ENCODE measurements around the gene PKN1. TPM values are rescaled to one million over a fixed set of nuclear protein-coding genes. Genes with fewer than 3 reads are reported as not detected.

Gene PKN1
- total RNA-seq, 2 experiments from 2014 or later: 188 to 207 TPM

GRCh38 chr19:14407605-14408484 lies 25.3 kb upstream of the PKN1 start:
- DNase-seq: no peak
- Mint-ChIP-seq H3K27ac (peak overlapping the region; percentile 91), H3K4me3 (no peak overlapping the region), H3K27me3 (no peaks in the 10 kb centered on the region), H3K4me1 (ENCODE audit: low read depth) (peaks cover 34% of the 10 kb centered on the region), H3K36me3 (peaks cover 70% of the 10 kb centered on the region), H3K9me3 (no peaks in the 10 kb centered on the region)
- ChIA-PET CTCF (interaction anchor here (0.6 to 9.0 kb wide), 6 partner anchors 7 to 561 kb away, joined by 3 to 115 read pairs (median 5); partner anchors contain the start of gene ASF1B), POLR2A (interaction anchor here (0.5 to 1.2 kb wide), 5 partner anchors 20 to 46 kb away, joined by 3 to 6 read pairs (median 4); no protein-coding TSS in a partner anchor)
- intact Hi-C loops (cut with micrococcal nuclease): no loop called here

GRCh38 chr19:14408491-14409145 lies 24.5 kb upstream of the PKN1 start:
- POLR2A ChIA-PET: interaction anchor here (0.5 to 1.2 kb wide), 3 partner anchors 25 to 46 kb away, joined by 3 to 6 read pairs (median 5); no protein-coding TSS in a partner anchor
- intact Hi-C loops (cut with micrococcal nuclease): no loop called here

DNA sequence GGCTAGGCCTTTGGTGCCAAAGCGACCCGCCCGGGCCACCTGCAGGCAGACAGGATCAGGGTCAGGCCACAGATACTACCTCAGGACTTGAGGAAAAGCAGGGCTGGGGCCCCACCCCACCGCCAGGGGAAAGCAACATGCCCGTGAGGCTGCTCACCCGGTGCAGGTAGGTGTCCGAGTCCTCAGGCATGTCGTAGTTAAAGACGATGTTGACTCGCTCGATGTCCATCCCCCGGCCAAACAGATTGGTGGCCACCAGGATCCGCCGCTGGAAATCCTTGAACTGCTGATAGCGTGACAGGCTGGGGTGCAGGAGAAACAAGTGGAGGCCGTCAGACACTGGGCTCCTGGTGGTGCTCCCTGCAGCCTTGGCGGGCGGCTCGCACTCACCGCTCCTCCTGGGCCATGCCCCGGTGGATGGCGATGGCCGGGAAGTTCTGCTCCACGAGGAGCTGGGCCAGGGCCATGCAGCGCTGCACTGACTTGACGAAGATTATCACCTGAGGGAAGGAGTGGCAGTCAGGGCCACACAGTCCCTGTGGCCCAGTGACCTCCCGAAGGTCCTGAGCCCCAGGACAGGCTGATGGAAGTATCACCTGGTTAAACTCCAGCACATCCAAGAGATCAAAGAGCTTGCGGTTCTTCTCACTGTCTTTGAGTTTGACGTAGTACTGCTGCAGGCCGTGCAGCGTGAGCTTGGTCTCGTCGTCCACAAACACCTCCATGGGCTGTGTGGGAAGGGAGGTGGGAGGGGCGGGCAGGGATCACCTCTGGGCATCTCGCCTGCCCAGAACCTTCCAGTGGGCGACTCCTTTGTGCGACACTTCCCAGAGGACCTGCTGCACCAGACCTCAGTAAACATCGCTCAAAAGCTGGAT lies 23.7 kb upstream of the PKN1 start:
- no peak for DNase-seq
- Mint-ChIP-seq H3K27ac (peak overlapping the region; percentile 91), H3K9me3 (no peaks in the 10 kb centered on the region), H3K4me1 (ENCODE audit: low read depth) (peaks cover 47% of the 10 kb centered on the region), H3K36me3 (peaks cover 79% of the 10 kb centered on the region), H3K4me3 (peak overlapping the region; percentile 23), H3K27me3 (no peaks in the 10 kb centered on the region)
- CTCF ChIA-PET: interaction anchor here (1.6 to 9.0 kb wide), 3 partner anchors 46 to 272 kb away, joined by 5 to 115 read pairs (median 7); no protein-coding TSS in a partner anchor
- intact Hi-C loops (cut with micrococcal nuclease): no loop called here
- POLR2A ChIA-PET: interaction anchor here (0.9 to 2.1 kb wide), 5 partner anchors 9 to 58 kb away, joined by 3 to 6 read pairs (median 3); no protein-coding TSS in a partner anchor

More at GRCh38 chr19:14408491-14409145, 24.5 kb upstream of the PKN1 start:
- peak overlapping the region; percentile 5 for H3K4me3 Mint-ChIP-seq
- CTCF ChIA-PET: interaction anchor here (1.7 to 9.0 kb wide), 2 partner anchors 46 to 71 kb away, joined by 7 to 115 read pairs; no protein-coding TSS in a partner anchor
- H3K4me1 Mint-ChIP-seq (ENCODE audit: low read depth): peaks cover 42% of the 10 kb centered on the region
- H3K27ac Mint-ChIP-seq: peak overlapping the region; percentile 91
- H3K27me3 Mint-ChIP-seq: no peaks in the 10 kb centered on the region
- peaks cover 78% of the 10 kb centered on the region for H3K36me3 Mint-ChIP-seq
- H3K9me3 Mint-ChIP-seq: no peaks in the 10 kb centered on the region
- no peak for DNase-seq

DNA sequence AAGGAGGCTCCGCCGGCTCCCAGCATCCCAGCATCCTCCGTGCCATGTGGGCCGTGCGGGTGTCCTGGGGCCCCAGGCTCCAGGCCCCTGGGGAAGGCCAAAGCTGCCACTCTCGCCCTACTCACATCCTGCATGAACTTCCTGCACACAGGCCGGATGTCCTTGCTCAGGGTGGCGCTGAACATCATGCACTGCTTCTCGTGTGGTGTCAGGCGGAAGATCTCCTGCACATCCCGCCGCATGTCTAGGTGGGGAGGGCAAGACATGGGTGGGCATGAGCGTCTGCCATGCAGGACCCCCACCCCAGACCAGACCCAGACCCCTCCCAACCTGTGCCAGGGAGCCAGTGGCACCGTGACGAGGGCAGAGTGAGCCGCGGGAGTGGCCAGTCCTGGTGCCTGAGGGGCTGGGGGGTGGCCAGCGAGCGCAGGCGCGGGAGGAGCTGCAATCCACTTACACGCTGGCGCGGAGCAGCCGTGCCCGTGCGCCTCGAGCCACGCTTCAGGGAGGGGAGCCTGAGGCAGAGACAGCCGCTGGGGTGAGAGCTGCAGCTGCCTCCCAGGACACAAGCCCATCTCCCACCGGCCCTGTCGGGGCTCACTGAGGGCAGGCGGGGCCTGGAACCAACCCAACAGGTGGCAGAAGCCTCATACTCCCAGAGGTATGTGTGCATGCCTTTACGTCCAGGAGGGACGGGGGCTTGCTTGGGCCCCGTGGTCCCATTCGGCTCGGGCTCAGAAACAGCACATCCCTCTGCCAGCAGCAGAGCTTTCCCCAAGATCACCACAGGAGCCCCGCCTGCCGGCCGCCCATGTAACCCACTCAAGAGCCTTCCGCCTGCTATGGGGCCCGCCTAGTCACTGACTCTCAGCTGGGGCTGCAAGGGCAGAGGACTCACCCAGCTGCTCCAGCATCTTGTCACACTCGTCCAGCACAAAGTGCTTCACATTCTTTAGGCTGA lies 22.7 kb upstream of the PKN1 start:
- H3K27ac Mint-ChIP-seq: peak overlapping the region; percentile 91
- POLR2A ChIA-PET: interaction anchor here (0.9 to 2.1 kb wide), 5 partner anchors 8 to 59 kb away, joined by 3 to 4 read pairs (median 3); no protein-coding TSS in a partner anchor
- peak; percentile 71 for DNase-seq
- H3K4me1 Mint-ChIP-seq (ENCODE audit: low read depth): peaks cover 53% of the 10 kb centered on the region
- peak overlapping the region; percentile 41 for H3K4me3 Mint-ChIP-seq
- intact Hi-C loops (cut with micrococcal nuclease): no loop called here
- CTCF ChIA-PET: interaction anchor here (1.6 to 9.0 kb wide), 3 partner anchors 47 to 273 kb away, joined by 5 to 115 read pairs (median 7); no protein-coding TSS in a partner anchor
- H3K36me3 Mint-ChIP-seq: peaks cover 76% of the 10 kb centered on the region
- H3K27me3 Mint-ChIP-seq: no peaks in the 10 kb centered on the region
- H3K9me3 Mint-ChIP-seq: no peaks in the 10 kb centered on the region

- Mint-ChIP-seq H3K36me3 (peaks cover 78% of the 10 kb centered on the region), H3K27ac (peak overlapping the region; percentile 73), H3K27me3 (no peaks in the 10 kb centered on the region), H3K4me3 (peak overlapping the region; percentile 35), H3K4me1 (ENCODE audit: low read depth) (peaks cover 58% of the 10 kb centered on the region), H3K9me3 (no peaks in the 10 kb centered on the region)
- ChIA-PET CTCF (interaction anchor here (1.6 to 9.0 kb wide), 2 partner anchors 48 to 274 kb away, joined by 5 to 115 read pairs; no protein-coding TSS in a partner anchor), POLR2A (interaction anchor here (2.1 kb wide), 1 partner anchor 9 kb away, joined by 4 read pairs; no protein-coding TSS in a partner anchor)
- no peak for DNase-seq
- intact Hi-C loops (cut with micrococcal nuclease): no loop called here
Measured at GRCh38 chr19:14411161-14411937, 21.8 kb upstream of the PKN1 start.

DNA sequence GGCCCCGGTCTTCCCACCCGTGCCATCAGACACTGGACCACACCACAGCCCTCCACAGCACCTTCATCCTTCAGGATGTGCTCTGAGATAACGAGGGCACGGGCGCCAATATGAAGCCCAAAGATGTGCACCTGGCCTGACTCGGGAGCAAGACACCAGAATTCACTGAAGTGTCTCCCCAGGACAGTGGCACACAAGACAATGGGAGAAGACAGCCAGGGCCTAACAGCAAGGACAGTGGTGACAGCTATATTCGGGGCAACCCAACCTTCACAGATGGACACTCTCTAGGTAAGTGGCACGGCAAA lies 21.2 kb upstream of the PKN1 start:
- POLR2A ChIA-PET: no interaction called here
- Mint-ChIP-seq H3K4me1 (ENCODE audit: low read depth) (peaks cover 61% of the 10 kb centered on the region), H3K9me3 (no peaks in the 10 kb centered on the region), H3K4me3 (no peak overlapping the region), H3K27ac (peak overlapping the region; percentile 66), H3K27me3 (no peaks in the 10 kb centered on the region), H3K36me3 (peaks cover 77% of the 10 kb centered on the region)
- intact Hi-C loops (cut with micrococcal nuclease): no loop called here
- no peak for DNase-seq
- CTCF ChIA-PET: no interaction called here

DNA sequence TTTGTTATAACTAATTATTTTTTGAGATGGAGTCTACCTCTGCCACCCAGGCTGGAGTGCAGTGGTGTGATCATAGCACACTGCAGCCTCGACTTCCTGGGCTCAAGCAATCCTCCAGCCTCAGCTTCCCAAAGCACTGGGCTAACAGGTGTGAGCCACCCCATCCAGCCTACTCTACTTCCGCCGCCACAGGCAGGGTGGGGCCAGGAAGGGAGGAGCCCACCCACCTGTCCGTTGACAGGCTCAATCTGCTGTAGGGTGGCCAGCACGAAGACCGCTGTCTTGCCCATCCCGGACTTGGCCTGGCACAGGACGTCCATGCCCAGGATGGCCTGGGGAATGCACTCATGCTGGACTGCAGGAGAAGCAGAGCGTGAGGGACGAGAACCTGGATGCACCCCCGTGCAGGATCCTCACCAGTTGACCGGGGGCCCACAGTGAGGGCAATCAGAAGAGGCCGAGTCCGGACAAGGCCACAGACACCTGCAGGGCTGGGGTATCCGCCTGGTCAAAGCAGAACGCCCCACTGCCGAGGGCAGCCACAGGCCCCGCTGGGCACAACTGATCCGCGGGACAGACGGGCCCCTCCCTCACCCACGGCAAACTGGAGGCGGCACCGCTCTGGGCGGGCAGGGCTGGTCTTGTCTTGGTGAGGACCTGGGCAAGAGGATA lies 20.6 kb upstream of the PKN1 start:
- Mint-ChIP-seq H3K27ac (peak overlapping the region; percentile 28), H3K9me3 (no peaks in the 10 kb centered on the region), H3K27me3 (no peaks in the 10 kb centered on the region), H3K4me3 (no peak overlapping the region), H3K4me1 (ENCODE audit: low read depth) (peaks cover 64% of the 10 kb centered on the region), H3K36me3 (peaks cover 78% of the 10 kb centered on the region)
- ChIA-PET CTCF (interaction anchor here (1.2 to 1.4 kb wide), 2 partner anchors 8 to 64 kb away, joined by 3 to 6 read pairs; no protein-coding TSS in a partner anchor), POLR2A (interaction anchor here (0.6 to 1.0 kb wide), 3 partner anchors 8 to 49 kb away, joined by 3 to 4 read pairs (median 3); no protein-coding TSS in a partner anchor)
- DNase-seq: peak; percentile 8
- intact Hi-C loops (cut with micrococcal nuclease): no loop called here

GRCh38 chr19:14412996-14413692 lies 20.0 kb upstream of the PKN1 start:
- no peak for DNase-seq
- ChIA-PET POLR2A (interaction anchor here (0.6 to 1.2 kb wide), 4 partner anchors 9 to 49 kb away, joined by 3 to 4 read pairs (median 4); partner anchors contain the start of gene ADGRE5), CTCF (interaction anchor here (1.2 to 1.8 kb wide), 3 partner anchors 9 to 65 kb away, joined by 3 to 6 read pairs (median 5); partner anchors contain the start of gene PKN1)
- no peaks in the 10 kb centered on the region for H3K27me3 Mint-ChIP-seq
- peak overlapping the region; percentile 74 for H3K27ac Mint-ChIP-seq
- peaks cover 79% of the 10 kb centered on the region for H3K36me3 Mint-ChIP-seq
- no peaks in the 10 kb centered on the region for H3K9me3 Mint-ChIP-seq
- peaks cover 64% of the 10 kb centered on the region for H3K4me1 Mint-ChIP-seq (ENCODE audit: low read depth)
- intact Hi-C loops (cut with micrococcal nuclease): no loop called here
- H3K4me3 Mint-ChIP-seq: peak overlapping the region; percentile 4

GRCh38 chr19:14413693-14414181 lies 19.4 kb upstream of the PKN1 start:
- peak overlapping the region; percentile 4 for H3K4me3 Mint-ChIP-seq
- DNase-seq: no peak
- no peaks in the 10 kb centered on the region for H3K27me3 Mint-ChIP-seq
- ChIA-PET CTCF (interaction anchor here (1.2 to 1.9 kb wide), 4 partner anchors 7 to 65 kb away, joined by 3 to 13 read pairs (median 6); partner anchors contain the start of gene PKN1), POLR2A (interaction anchor here (1.0 to 1.6 kb wide), 4 partner anchors 8 to 50 kb away, joined by 3 to 8 read pairs (median 4); partner anchors contain the start of gene ADGRE5)
- H3K4me1 Mint-ChIP-seq (ENCODE audit: low read depth): peaks cover 64% of the 10 kb centered on the region
- peak overlapping the region; percentile 74 for H3K27ac Mint-ChIP-seq
- intact Hi-C loops (cut with micrococcal nuclease): no loop called here
- H3K9me3 Mint-ChIP-seq: no peaks in the 10 kb centered on the region
- H3K36me3 Mint-ChIP-seq: peaks cover 77% of the 10 kb centered on the region

All from activated CD4-positive, alpha-beta memory T cell treated with anti-CD3 and anti-CD28 coated beads for 36 hours (primary cell).